HG03521 (cell line): ENCODE data around the gene OTUD3.

Source experiments
- ATAC-seq: cut with Tn5 transposase; IDR thresholded peaks from one replicate; pipeline ENCODE4 v1.9.1; 2021; ENCODE audit warnings: mild to moderate bottlenecking, moderate library complexity; ENCODE audit not compliant: unreplicated experiment

OTUD3 gene

DNA sequence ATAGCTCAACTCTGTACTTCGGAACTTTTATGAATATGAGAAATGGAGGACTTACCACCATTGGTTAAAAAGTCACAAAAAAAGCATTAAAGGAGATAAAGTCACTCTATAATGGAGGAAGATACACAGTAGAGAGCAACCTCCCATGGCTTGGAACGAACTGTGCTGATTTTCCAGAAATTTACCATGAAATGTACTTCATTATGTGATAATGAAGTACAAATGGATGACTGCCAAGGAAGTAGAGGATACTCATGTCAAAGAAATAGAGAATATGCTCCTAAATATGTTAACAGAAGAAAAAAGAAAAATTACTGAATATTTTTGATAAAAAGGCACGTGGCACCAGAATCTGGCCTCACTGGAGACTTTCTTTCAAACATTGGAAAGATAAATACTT, 64.8 kb downstream of the OTUD3 start:
- ATAC-seq = no peak

DNA sequence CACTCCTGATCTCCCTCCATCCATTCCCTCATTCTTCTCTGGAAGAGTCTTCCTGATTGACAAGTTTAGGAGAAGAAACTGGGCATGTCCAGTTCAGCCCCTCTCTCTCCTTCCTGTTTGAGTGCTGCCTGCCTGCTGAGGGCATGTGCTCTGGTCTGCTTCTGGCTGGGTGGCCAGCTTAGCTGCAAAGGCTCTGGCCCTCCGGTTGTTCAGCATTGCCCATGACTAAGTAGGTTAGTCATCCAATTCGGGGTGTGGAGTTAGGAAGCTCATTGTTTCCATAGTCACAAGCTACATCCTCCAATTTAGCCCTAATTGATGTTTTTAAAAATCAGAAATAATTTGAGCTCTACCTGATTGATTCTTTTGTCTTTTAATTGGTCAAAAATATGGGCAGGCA, 66.8 kb downstream of the OTUD3 start:
- ATAC-seq = no peak

DNA sequence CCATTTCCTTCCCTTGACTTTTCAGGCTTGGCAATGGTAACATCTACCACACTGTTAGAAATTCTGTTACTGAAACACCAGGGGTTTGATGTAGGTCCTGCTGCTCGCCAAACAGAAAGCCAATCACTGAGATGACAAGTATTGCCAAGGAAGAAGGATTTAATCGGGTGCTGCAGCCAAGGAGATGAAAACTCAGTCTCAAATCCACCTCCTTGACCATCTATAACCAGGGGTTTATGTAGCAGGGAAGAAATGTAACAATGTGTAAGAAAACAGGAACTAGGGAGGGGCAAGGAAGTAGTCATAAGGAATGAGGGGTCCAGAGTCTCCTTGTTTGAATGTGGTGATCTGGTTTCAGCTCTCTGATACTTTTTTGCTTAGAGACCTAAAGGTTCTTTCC, 71.9 kb downstream of the OTUD3 start:
- no peak for ATAC-seq

DNA sequence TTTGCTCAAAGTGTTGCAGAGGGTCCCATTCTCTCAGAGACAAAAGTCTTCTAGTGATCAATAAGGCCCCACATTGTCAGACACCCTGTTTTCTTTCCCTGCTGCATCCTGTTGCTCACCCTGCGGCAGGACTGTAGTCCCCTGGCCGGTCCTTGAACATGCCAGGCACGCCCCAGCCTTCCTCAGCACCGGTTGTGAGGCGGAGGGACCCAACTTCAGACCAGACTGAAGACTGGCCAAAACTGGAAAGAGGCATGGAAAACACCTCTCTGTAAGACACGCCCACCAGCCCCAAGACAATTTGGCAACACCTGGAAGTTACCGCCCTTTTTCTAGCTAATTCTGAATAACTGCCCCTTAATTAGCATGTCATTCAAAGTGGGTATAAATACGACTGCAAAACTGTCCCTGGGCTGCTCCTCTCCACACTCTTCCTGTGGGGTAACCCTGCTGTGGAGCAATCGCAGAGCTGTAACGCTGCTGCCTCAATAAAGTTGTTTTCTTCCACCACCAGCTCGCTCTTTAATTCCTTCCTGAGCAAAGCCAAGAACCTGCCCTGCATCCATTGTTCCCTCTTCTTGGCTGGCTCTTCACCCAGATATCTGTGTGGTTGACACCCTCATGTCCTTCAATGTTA, 73.5 kb downstream of the OTUD3 start:
- ATAC-seq = no peak

DNA sequence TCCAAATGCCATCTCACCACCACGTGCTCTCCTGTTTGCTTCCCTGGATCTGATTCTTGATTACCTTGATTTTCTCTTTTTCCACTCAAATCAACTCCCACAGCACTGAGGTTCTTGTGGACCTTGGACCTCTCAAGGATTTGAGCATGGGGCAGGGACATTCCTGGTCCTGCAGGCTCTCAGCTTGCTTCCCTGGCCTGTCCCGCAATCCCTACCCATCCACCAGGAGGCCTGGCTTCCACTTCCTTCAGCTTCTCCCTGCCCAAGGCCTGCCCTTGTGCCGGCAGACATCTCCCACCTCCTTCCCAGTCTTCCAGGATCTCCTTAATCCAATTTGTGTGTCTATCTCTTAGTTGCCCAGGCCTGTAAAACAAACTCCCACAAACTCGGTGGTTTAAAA, 75.6 kb downstream of the OTUD3 start:
- no peak for ATAC-seq

DNA sequence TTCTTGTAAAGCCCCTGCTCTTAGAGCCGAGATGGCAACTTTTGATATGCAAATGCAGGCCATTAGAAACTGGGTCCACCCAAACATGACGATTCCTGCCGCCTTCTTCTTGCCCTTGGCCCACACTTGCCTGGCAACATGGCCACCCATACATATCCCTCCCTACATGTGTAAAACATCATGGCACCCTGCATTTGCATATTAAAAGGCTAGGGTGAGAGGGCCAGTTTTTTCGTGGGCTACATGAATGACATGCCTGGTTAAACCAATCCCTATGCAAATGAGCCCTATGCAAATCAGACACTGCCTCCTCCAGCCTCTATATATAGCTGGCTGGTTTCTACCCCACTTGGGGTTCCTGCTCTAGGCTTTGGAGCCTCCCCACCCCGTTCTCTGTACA, 78.4 kb downstream of the OTUD3 start:
- no peak for ATAC-seq
